Stomach (tissue), 9 donors: ENCODE measurements around the gene SGMS1. TPM values are rescaled to one million over a fixed set of nuclear protein-coding genes. Genes with fewer than 3 reads are reported as not detected.

Experiments
- DNase-seq, 2 donors: peaks; one replicate each; pipeline versions ENCODE4 v3.0.0 to v3.0.0-alpha.2; 2013 to 2019
- H3K27ac ChIP-seq, 5 donors: fragments of 200-600 bp in 4 of 5; sonication (generic) in 4 of 5; one replicate each; pipeline ENCODE4 v1.5.1; 2013 to 2019; ENCODE audit warnings: mild to moderate bottlenecking in 1 of 5, moderate library complexity in 1 of 5
- H3K27me3 ChIP-seq, 3 donors: fragments of 200-600 bp; sonication (generic); one replicate each; pipeline ENCODE4 v1.5.1; 2017 to 2019; ENCODE audit warnings: mixed run types in 1 of 3
- H3K36me3 ChIP-seq, 4 donors: fragments of 200-600 bp; sonication (generic); 1 replicate in 3 of 4; 2 replicates in 1 of 4; pipeline ENCODE4 v1.5.1; 2016 to 2019
- H3K4me1 ChIP-seq, 4 donors: fragments of 200-600 bp; sonication (generic); one replicate each; pipeline ENCODE4 v1.5.1; 2016 to 2019
- H3K4me3 ChIP-seq, 4 donors: fragments of 200-600 bp; sonication (generic) in 3 of 4; one replicate each; pipeline ENCODE4 v1.5.1; 2016 to 2019; ENCODE audit warnings: mild to moderate bottlenecking in 1 of 4
- H3K9me3 ChIP-seq, 4 donors: fragments of 200-600 bp; sonication (generic); one replicate each; pipeline ENCODE4 v1.5.1; 2016 to 2019
- EP300 ChIP-seq: sonication (generic); formaldehyde crosslinking; IDR thresholded peaks from one replicate; pipeline ENCODE4 v1.6.1; 2017; ENCODE audit warnings: antibody characterized with exemption
- POLR2A ChIP-seq, 4 donors: fragments of 450-650 bp; IDR thresholded peaks; one replicate each; pipeline ENCODE4 v1.6.1; 2016; ENCODE audit warnings: antibody characterized with exemption in 4 of 4, control low read depth in 2 of 4, mild to moderate bottlenecking in 1 of 4, moderate library complexity in 1 of 4
- POLR2AphosphoS5 ChIP-seq, 3 donors: sonication (generic); formaldehyde crosslinking; IDR thresholded peaks; one replicate each; pipeline ENCODE4 v1.6.1; 2016; ENCODE audit warnings: antibody characterized with exemption in 3 of 3
- WGBS, 5 donors: extraction: QIAGEN DNeasy Blood & Tissue Kit in 3 of 5; methylation state at CpG; one replicate each; pipeline versions ENCODE4 v1.1.5 to v1.1.7; 2013 to 2018; 5-methylcytosine and 5-hydroxymethylcytosine counted together
- intact Hi-C: fragments of 100-400 bp; cut with DNase I; formaldehyde crosslinking; loops from one replicate; pipeline ENCODE4 v1.15.1; 2023; ENCODE audit warnings: low total_unique reads
- polyA plus RNA-seq, 3 donors: library from polyadenylated mRNA; stranded (reverse); fragments of 200-250 nt; gene quantifications; one replicate each; pipeline ENCODE4 v1.2.3, GENCODE V29; 2013
- total RNA-seq, 5 donors: library from RNA; depleted of rRNA; stranded (reverse); fragments of >200 nt; gene quantifications; one replicate each; pipeline versions ENCODE4 v1.1.0 to v1.2.3, GENCODE V29; 2014 to 2016
- TF ChIP-seq, protein P1 (sequence below), 7 experiments: fragments of 450-650 bp in 4 of 7; fragments of 200-600 bp in 3 of 7; sonication (generic) in 3 of 7; IDR thresholded peaks; one replicate each; pipeline ENCODE4 v1.5.1; 2016 to 2019; ENCODE audit warnings: antibody characterized with exemption in 7 of 7, control low read depth in 2 of 7, mild to moderate bottlenecking in 1 of 7
- donor health status: healthy with polysubstance abuse.
- donor health status: Bipolar disorder and iron deficiency.
- donor health status: healthy.

Gene SGMS1
- total and polyA plus RNA-seq, 8 donors: 6.2 to 229 (median 49.6) TPM

DNA sequence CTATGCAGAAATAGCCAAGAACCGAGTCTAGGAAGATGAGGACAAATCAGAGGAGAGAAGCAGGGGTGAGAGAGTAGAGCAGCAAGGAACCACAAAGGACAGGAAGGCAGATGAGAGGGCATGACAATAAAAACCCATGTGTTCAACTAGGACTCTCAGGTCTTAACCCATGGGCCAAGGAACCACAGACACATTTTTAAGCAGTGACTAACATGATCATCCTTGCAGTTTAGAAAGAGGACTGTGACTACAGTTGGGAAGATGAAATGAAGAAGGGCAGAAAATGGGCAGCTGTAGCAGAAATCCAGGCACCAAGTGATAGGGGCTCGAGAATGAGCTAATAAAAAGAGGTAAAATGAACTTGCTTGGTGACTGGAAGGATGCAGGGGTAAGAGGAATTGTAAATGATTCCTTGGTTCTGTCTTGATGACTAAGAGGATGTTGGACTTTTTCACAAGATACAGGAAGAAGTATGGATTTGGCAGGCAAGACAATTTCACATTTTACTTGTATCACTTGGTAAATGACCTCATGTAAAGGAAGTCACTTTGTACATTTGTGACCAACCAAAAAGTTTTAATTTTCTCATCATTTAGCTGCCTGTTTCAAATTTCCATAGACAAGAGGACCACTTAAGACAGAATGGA lies 22.8 kb downstream of the SGMS1 start:
- Histone ChIP-seq H3K27me3 (no peaks in the 10 kb centered on the region), H3K4me3 (no peak overlapping the region), H3K27ac (no peak overlapping the region), H3K9me3 (no peaks in the 10 kb centered on the region), H3K4me1 (peaks cover 34 to 79% (median 54%) of the 10 kb centered on the region in 4 donors), H3K36me3 (no peaks in the 10 kb centered on the region)
- intact Hi-C loops: no loop called here
- TF ChIP-seq POLR2A (IDR thresholded peaks at IDR 0.05) (no peak), EP300 (no peak), POLR2AphosphoS5 (IDR thresholded peaks at IDR 0.05) (no peak)
- TF ChIP-seq, protein P1, sequence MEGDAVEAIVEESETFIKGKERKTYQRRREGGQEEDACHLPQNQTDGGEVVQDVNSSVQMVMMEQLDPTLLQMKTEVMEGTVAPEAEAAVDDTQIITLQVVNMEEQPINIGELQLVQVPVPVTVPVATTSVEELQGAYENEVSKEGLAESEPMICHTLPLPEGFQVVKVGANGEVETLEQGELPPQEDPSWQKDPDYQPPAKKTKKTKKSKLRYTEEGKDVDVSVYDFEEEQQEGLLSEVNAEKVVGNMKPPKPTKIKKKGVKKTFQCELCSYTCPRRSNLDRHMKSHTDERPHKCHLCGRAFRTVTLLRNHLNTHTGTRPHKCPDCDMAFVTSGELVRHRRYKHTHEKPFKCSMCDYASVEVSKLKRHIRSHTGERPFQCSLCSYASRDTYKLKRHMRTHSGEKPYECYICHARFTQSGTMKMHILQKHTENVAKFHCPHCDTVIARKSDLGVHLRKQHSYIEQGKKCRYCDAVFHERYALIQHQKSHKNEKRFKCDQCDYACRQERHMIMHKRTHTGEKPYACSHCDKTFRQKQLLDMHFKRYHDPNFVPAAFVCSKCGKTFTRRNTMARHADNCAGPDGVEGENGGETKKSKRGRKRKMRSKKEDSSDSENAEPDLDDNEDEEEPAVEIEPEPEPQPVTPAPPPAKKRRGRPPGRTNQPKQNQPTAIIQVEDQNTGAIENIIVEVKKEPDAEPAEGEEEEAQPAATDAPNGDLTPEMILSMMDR (IDR thresholded peaks at IDR 0.05): no peak
- 49 to 96% (median 88%) methylated on average over 2 of the region's 2 CpGs for WGBS, 5 donors
- DNase-seq: no peak

DNA sequence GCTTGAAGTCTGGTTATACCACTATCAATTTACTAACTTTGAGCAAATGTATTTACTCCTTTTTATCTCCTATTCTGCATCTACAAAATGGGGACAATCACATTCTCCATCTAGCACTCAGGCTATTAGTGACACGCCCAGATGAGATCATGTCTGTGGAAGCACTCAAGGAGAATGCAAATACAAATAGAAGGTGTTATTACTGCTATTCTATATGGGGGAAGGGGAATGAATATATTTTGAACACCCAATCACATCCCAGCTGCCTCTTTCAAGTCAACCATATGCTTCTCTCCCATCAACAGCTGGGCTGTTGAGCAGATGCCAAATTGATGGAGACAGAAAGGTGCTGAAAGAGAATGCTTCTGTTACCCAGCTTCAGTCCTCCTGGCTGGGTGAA lies 23.5 kb downstream of the SGMS1 start:
- no peaks in the 10 kb centered on the region for H3K36me3 ChIP-seq
- H3K4me1 ChIP-seq: peaks cover 28 to 77% (median 49%) of the 10 kb centered on the region in 4 donors
- no peaks in the 10 kb centered on the region for H3K27me3 ChIP-seq
- H3K9me3 ChIP-seq: no peaks in the 10 kb centered on the region
- no peak overlapping the region for H3K4me3 ChIP-seq
- 67 to 92% (median 84%) methylated on average over 1 of the region's 1 CpG for WGBS, 5 donors
- intact Hi-C loops: no loop called here
- no peak for DNase-seq
- TF ChIP-seq, protein P1 (IDR thresholded peaks at IDR 0.05): no peak
- no peak for TF ChIP-seq EP300
- TF ChIP-seq POLR2AphosphoS5 (IDR thresholded peaks at IDR 0.05): no peak
- no peak for TF ChIP-seq POLR2A (IDR thresholded peaks at IDR 0.05)
- H3K27ac ChIP-seq: no peak overlapping the region

DNA sequence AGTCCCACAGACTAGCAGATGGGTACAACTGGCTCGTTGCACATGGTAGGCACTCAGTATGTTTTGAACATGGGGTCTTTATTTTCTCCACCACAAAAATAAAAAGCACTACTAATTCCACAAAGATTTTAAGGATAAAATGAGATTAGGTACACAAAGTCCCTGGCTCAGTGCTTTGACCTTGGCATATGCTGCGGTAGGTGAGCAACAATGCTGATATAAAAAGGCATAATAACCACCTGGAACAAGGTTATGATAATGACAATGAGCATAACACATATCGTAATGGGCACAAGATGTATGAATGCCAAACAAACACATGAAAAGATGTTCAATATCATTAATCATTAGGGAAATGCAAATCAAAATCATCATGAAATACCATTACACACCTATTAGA lies 26.9 kb downstream of the SGMS1 start:
- WGBS, 5 donors: 46 to 79% (median 57%) methylated on average over 3 of the region's 3 CpGs
- Histone ChIP-seq H3K36me3 (no peaks in the 10 kb centered on the region), H3K4me3 (no peak overlapping the region), H3K4me1 (peaks cover 10 to 56% (median 30%) of the 10 kb centered on the region in 4 donors), H3K27me3 (no peaks in the 10 kb centered on the region), H3K9me3 (no peaks in the 10 kb centered on the region), H3K27ac (peak overlapping the region in 4 of 5 donors; percentile 27 to 54 (median 42))
- no peak for TF ChIP-seq EP300
- TF ChIP-seq, protein P1 (IDR thresholded peaks at IDR 0.05): no peak
- TF ChIP-seq POLR2A (IDR thresholded peaks at IDR 0.05): no peak
- no peak for TF ChIP-seq POLR2AphosphoS5 (IDR thresholded peaks at IDR 0.05)
- no peak for DNase-seq
- intact Hi-C loops: no loop called here

DNA sequence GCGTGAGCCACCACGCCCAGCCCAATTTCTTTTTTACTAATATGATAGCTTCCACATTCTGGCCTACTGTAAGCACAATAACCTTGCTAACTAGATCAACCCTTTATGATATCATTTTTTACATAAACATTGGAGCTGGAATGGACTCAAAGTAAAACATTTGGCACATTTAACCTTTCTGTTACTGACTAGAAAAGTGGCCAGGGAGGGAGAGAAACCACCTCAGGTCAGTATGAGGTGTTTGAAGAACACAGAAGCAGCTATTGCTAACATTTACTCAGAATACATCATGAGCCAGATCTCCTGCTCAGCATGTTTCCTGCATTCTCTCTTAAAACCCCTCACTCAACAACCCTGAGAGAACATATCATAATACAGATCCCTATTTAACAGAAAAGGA lies 27.3 kb downstream of the SGMS1 start:
- intact Hi-C loops: no loop called here
- no peaks in the 10 kb centered on the region for H3K27me3 ChIP-seq
- no peaks in the 10 kb centered on the region for H3K9me3 ChIP-seq
- TF ChIP-seq, protein P1 (IDR thresholded peaks at IDR 0.05): no peak
- TF ChIP-seq POLR2AphosphoS5 (IDR thresholded peaks at IDR 0.05) (no peak), POLR2A (IDR thresholded peaks at IDR 0.05) (no peak), EP300 (no peak)
- no peaks in the 10 kb centered on the region for H3K36me3 ChIP-seq
- H3K27ac ChIP-seq: peak overlapping the region; percentile 27 to 54 (median 39)
- no peak overlapping the region for H3K4me3 ChIP-seq
- no peak for DNase-seq
- H3K4me1 ChIP-seq: peaks cover 10 to 56% (median 29%) of the 10 kb centered on the region in 4 donors
- WGBS, 5 donors: 22 to 74% (median 65%) methylated on average over 2 of the region's 2 CpGs
